ENCODE results near the gene STRN.

Gene STRN

GRCh38 chr2:36859366-36859792 lies 107.0 kb downstream of the STRN start:
- no peak for TF ChIP-seq CTCF (IDR thresholded peaks at IDR 0.05; ENCODE audit: low read length, missing control alignments)
- no peak for DNase-seq (ENCODE audit: low read depth)
- no peak overlapping the region for H3K4me3 ChIP-seq (replicated peaks; ENCODE audit: low read depth, low read length)

GRCh38 chr2:36858551-36859365 lies 107.6 kb downstream of the STRN start:
- no peak overlapping the region for H3K4me3 ChIP-seq (replicated peaks; ENCODE audit: low read depth, low read length)
- TF ChIP-seq CTCF (IDR thresholded peaks at IDR 0.05; ENCODE audit: low read length, missing control alignments) = no peak
- DNase-seq (ENCODE audit: low read depth) = no peak

GRCh38 chr2:36857713-36858112 lies 108.6 kb downstream of the STRN start:
- TF ChIP-seq CTCF (IDR thresholded peaks at IDR 0.05; ENCODE audit: low read length, missing control alignments) = no peak
- no peak for DNase-seq (ENCODE audit: low read depth)
- no peak overlapping the region for H3K4me3 ChIP-seq (replicated peaks; ENCODE audit: low read depth, low read length)

- no peak for DNase-seq (ENCODE audit: low read depth)
- no peak overlapping the region for H3K4me3 ChIP-seq (replicated peaks; ENCODE audit: low read depth, low read length)
- TF ChIP-seq CTCF (IDR thresholded peaks at IDR 0.05; ENCODE audit: low read length, missing control alignments) = no peak
Observed at GRCh38 chr2:36855429-36855828, 110.9 kb downstream of the STRN start.

- no peak for DNase-seq (ENCODE audit: low read depth)
- no peak for TF ChIP-seq CTCF (IDR thresholded peaks at IDR 0.05; ENCODE audit: low read length, missing control alignments)
- no peak overlapping the region for H3K4me3 ChIP-seq (replicated peaks; ENCODE audit: low read depth, low read length)
Observed at GRCh38 chr2:36854241-36854640, 112.1 kb downstream of the STRN start.

GRCh38 chr2:36849265-36849664 lies 117.1 kb downstream of the STRN start:
- DNase-seq (ENCODE audit: low read depth) = no peak
- no peak overlapping the region for H3K4me3 ChIP-seq (replicated peaks; ENCODE audit: low read depth, low read length)
- TF ChIP-seq CTCF (IDR thresholded peaks at IDR 0.05; ENCODE audit: low read length, missing control alignments) = no peak

GRCh38 chr2:36843838-36844237 lies 122.5 kb downstream of the STRN start:
- no peak for DNase-seq (ENCODE audit: low read depth)
- no peak overlapping the region for H3K4me3 ChIP-seq (replicated peaks; ENCODE audit: low read depth, low read length)
- no peak for TF ChIP-seq CTCF (IDR thresholded peaks at IDR 0.05; ENCODE audit: low read length, missing control alignments)
